ENCODE data around the gene FAM83D. TPM values are rescaled to one million over a fixed set of nuclear protein-coding genes. Genes with fewer than 3 reads are reported as not detected.

Gene FAM83D
- total RNA-seq, result 0.52 and 3.5 TPM in 2 replicates

DNA sequence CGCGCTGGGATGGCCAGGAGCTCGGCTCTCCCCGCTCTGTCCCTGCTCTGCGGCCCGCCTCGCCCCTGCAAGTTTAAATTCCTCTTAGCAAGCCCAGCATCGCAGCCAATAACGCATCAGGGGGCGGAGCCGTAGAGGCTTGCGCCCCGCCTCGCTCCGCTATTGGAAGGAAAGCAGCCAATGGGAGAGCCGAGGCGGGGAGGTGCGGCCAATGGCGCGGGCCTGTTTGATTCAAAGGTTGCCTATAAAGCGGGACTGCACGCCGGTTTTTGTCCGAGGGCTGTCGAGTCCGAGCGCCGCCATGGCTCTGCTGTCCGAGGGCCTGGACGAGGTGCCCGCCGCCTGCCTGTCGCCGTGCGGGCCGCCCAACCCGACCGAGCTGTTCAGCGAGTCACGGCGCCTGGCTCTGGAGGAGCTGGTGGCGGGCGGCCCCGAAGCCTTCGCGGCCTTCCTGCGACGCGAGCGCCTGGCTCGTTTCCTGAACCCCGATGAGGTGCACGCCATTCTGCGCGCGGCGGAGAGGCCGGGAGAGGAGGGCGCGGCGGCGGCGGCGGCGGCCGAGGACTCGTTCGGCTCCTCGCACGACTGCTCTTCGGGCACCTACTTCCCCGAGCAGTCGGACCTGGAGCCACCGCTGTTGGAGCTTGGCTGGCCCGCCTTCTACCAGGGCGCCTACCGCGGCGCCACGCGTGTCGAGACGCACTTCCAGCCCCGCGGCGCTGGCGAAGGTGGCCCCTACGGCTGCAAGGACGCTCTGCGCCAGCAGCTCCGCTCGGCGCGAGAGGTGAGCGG, at the start of gene FAM83D:
FAM83D (plus strand) TSS at position 276 of the 792 bp plus-strand sequence; CDS start at position 302, 26 bp downstream.

GRCh38 chr20:38962044-38962927, 36.1 kb downstream of the FAM83D start, which contains the start of gene DHX35:
DHX35 (plus strand) TSS chr20:38962344; CDS start chr20:38962368, 24 bp downstream.

Other genes starting within 250 kb of the FAM83D start
- gene SLC32A1, start 201.9 kb upstream of the FAM83D start, total RNA-seq, result not detected in 2 replicates
- gene ACTR5, start 178.0 kb upstream of the FAM83D start, total RNA-seq, result 3.2 and 4.4 TPM in 2 replicates
- under 0.01 TPM in 2 replicates for gene PPP1R16B, start 120.7 kb upstream of the FAM83D start, total RNA-seq
- 8.0 and 10.8 TPM in 2 replicates for gene DHX35, start 35.9 kb downstream of the FAM83D start, total RNA-seq

Measured in bronchial smooth muscle cell (primary cell).